ENCODE measurements around the gene TRIM34. TPM values are rescaled to one million over a fixed set of nuclear protein-coding genes. Genes with fewer than 3 reads are reported as not detected.
"Not testable (repeated sequence)": the region's sequence is repeated elsewhere in the genome, so short reads cannot be mapped to it uniquely, and the experiment has no call there.

Gene TRIM34
- total and polyA plus RNA-seq, 2 of the 8 experiments (the other 6 are each of a cell fraction or from before 2014, with no cell fraction given), result 0.76 to 5.8 TPM

DNA sequence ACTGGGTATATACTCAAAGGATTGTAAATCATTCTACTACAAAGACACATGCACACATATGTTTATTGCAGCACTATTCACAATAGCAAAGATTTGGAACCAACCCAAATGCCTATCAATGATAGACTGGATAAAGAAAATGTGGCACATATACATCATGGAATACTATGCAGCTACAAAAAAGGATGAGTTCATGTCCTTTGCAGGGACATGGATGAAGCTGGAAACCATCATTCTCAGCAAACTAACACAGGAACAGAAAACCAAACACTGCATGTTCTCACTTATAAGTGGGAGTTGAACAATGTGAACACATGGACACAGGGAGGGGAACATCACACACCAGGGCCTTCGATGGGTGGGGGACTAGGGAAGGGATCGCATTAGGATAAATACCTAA is 32.2 kb downstream of the TRIM34 start:
- H3K4ac ChIP-seq (replicated peaks; ENCODE audit: insufficient read length, low read depth, low read length); H3K23me2 ChIP-seq (ENCODE audit: low read depth, low read length); H3K27ac ChIP-seq (ENCODE audit: low read depth, low read length); H2BK15ac ChIP-seq (ENCODE audit: low read length); H2BK20ac ChIP-seq (ENCODE audit: low read length); POLR2A ChIA-PET (ENCODE audit: partially characterized antibody); H4K20me1 ChIP-seq (replicated peaks in 1 of 2; ENCODE audit: control insufficient read depth in 1 of 2, insufficient read depth in 2 of 2, low read length in 2 of 2); H3K18ac ChIP-seq (ENCODE audit: extremely low read depth, low read length); H3K9me3 ChIP-seq (ENCODE audit: insufficient read depth in 2 of 2, low read depth in 1 of 2, low read length in 1 of 2); H2AFZ ChIP-seq (ENCODE audit: low read length); H2BK5ac ChIP-seq (ENCODE audit: low read depth, low read length); H3K79me1 ChIP-seq (ENCODE audit: low read depth, low read length); H4K8ac ChIP-seq (ENCODE audit: extremely low read depth, insufficient read depth, low read length); CTCF ChIA-PET (ENCODE audit: partially characterized antibody); H4K5ac ChIP-seq (ENCODE audit: insufficient read length, low read depth, low read length); DNase-seq (ENCODE audit: low read depth in 1 of 2, low spot score in 2 of 2); H3K79me2 ChIP-seq (ENCODE audit: control insufficient read depth in 1 of 2, insufficient read depth in 2 of 2, low read length in 2 of 2); H3K4me1 ChIP-seq (replicated peaks in 1 of 4; ENCODE audit: control insufficient read depth in 3 of 4, insufficient read depth in 4 of 4, low read length in 3 of 4); H2AK5ac ChIP-seq (ENCODE audit: low read depth, low read length); H3K14ac ChIP-seq (ENCODE audit: insufficient read length); H3K27me3 ChIP-seq (replicated peaks in 1 of 4; ENCODE audit: control insufficient read depth in 3 of 4, extremely low read depth in 1 of 4, insufficient read depth in 3 of 4, low read length in 3 of 4); H3K4me3 ChIP-seq (ENCODE audit: extremely low read depth in 1 of 4, insufficient read depth in 2 of 4, low read depth in 3 of 4, low read length in 4 of 4); H2BK120ac ChIP-seq (replicated peaks; ENCODE audit: low read depth, low read length); H3K36me3 ChIP-seq (ENCODE audit: control insufficient read depth in 2 of 4, insufficient read depth in 4 of 4, low read length in 3 of 4); H2BK12ac ChIP-seq (ENCODE audit: low read depth, low read length); H3K56ac ChIP-seq (replicated peaks; ENCODE audit: insufficient read length, low read depth, low read length); H3K4me2 ChIP-seq (ENCODE audit: insufficient read depth in 1 of 2, low read depth in 2 of 2, low read length in 2 of 2); FAIRE-seq; H3K9ac ChIP-seq (replicated peaks in 1 of 4; ENCODE audit: extremely low read depth in 1 of 4, low read depth in 3 of 4, low read length in 3 of 4); H3K23ac ChIP-seq (ENCODE audit: insufficient read length); H4K91ac ChIP-seq (replicated peaks; ENCODE audit: insufficient read length, low read length): not testable (repeated sequence)
- WGBS, 2 experiments (ENCODE audit: extremely low coverage in 1 of 2, insufficient coverage in 1 of 2, insufficient read length in 1 of 2, insufficient replicate concordance in 2 of 2, low coverage in 1 of 2, low lambda C conversion rate in 2 of 2, missing lambda C conversion rate in 1 of 2), result 100% methylated on average over 2 of the region's 2 CpGs; no CpG with 5 or more reads in 1 of the 2 experiments
